GM21528 (cell line): ENCODE data around the gene FKBP7.
"Not testable (repeated sequence)": the region's sequence is repeated elsewhere in the genome, so short reads cannot be mapped to it uniquely, and the experiment has no call there.

Experiments
- ATAC-seq: cut with Tn5 transposase; IDR thresholded peaks from one replicate; pipeline ENCODE4 v1.9.1; 2021; ENCODE audit warnings: mild to moderate bottlenecking, moderate library complexity; ENCODE audit not compliant: unreplicated experiment, low FRiP score

FKBP7 gene

GRCh38 chr2:178450524-178450773 is 28.0 kb downstream of the FKBP7 start:
- peak; percentile 54 for ATAC-seq

GRCh38 chr2:178449700-178450523 is 28.5 kb downstream of the FKBP7 start:
- ATAC-seq: no peak

GRCh38 chr2:178448968-178449661 is 29.3 kb downstream of the FKBP7 start:
- no peak for ATAC-seq

- ATAC-seq: no peak
Measured at GRCh38 chr2:178441426-178441825, 37.0 kb downstream of the FKBP7 start.

GRCh38 chr2:178436662-178437061 is 41.7 kb downstream of the FKBP7 start:
- ATAC-seq: no peak

GRCh38 chr2:178429336-178429735 is 49.1 kb downstream of the FKBP7 start:
- no peak for ATAC-seq

GRCh38 chr2:178428396-178428806 is 50.0 kb downstream of the FKBP7 start:
- no peak for ATAC-seq

GRCh38 chr2:178427458-178427857 is 50.9 kb downstream of the FKBP7 start:
- ATAC-seq: no peak

- no peak for ATAC-seq
Measured at GRCh38 chr2:178426388-178426787, 52.0 kb downstream of the FKBP7 start.

- no peak for ATAC-seq
Measured at GRCh38 chr2:178425255-178425827, 53.1 kb downstream of the FKBP7 start.

GRCh38 chr2:178423746-178424145 is 54.7 kb downstream of the FKBP7 start:
- ATAC-seq: not testable (repeated sequence)

- ATAC-seq: no peak
Measured at GRCh38 chr2:178422097-178422496, 56.3 kb downstream of the FKBP7 start.

- no peak for ATAC-seq
Measured at GRCh38 chr2:178420463-178420999, 57.9 kb downstream of the FKBP7 start.

- no peak for ATAC-seq
Measured at GRCh38 chr2:178419123-178419522, 59.3 kb downstream of the FKBP7 start.

GRCh38 chr2:178418426-178418825 is 60.0 kb downstream of the FKBP7 start:
- no peak for ATAC-seq

GRCh38 chr2:178417916-178418315 is 60.5 kb downstream of the FKBP7 start:
- no peak for ATAC-seq

- no peak for ATAC-seq
Measured at GRCh38 chr2:178415979-178416378, 62.4 kb downstream of the FKBP7 start.

- peak; percentile 86 for ATAC-seq
Measured at GRCh38 chr2:178414266-178415247, 63.8 kb downstream of the FKBP7 start.
